Common myeloid progenitor, CD34-positive (primary cell): ENCODE data around the gene IZUMO1.
A peak's percentile ranks its signal among the peaks of the same experiment; 100 is the strongest.
"Not testable (repeated sequence)": the region's sequence is repeated elsewhere in the genome, so short reads cannot be mapped to it uniquely, and the experiment has no call there.

Source experiments
- CTCF ChIA-PET: fragments of 350-600 bp; sonication (Branson Sonifier 250); formaldehyde crosslinking; loops from one replicate; lab custom pipeline; 2021; ENCODE audit warnings: antibody characterized with exemption; lab: Charles Lee
- POLR2A ChIA-PET: fragments of 350-600 bp; sonication (Branson Sonifier 250); formaldehyde crosslinking; loops from one replicate; lab custom pipeline; 2021; ENCODE audit warnings: antibody characterized with exemption; lab: Charles Lee
- DNase-seq, 3 donors: peaks; one replicate each; pipeline versions ENCODE4 v3.0.0 to v3.0.0-alpha.2; 2013
- H3K27ac ChIP-seq, 2 experiments: 1 replicate in 1 of 2; 2 replicates in 1 of 2; pipeline ENCODE4 v1.7.0; 2013; ENCODE audit warnings: inconsistent platforms in 2 of 2, low read length in 2 of 2, mild to moderate bottlenecking in 2 of 2, low read depth in 1 of 2, moderate library complexity in 1 of 2; ENCODE audit not compliant: severe bottlenecking in 2 of 2, insufficient read depth in 1 of 2, poor library complexity in 1 of 2
- H3K27me3 ChIP-seq, 5 experiments: replicated peaks in 2 of 5; 1 replicate in 3 of 5; 2 replicates in 2 of 5; pipeline versions ENCODE4 v1.6.1 to v1.7.0; 2013; ENCODE audit warnings: low read length in 4 of 5, mild to moderate bottlenecking in 2 of 5, moderate library complexity in 2 of 5, inconsistent platforms in 1 of 5; ENCODE audit not compliant: insufficient read depth in 5 of 5, control insufficient read depth in 4 of 5
- H3K36me3 ChIP-seq, 4 experiments: 1 replicate in 2 of 4; 2 replicates in 2 of 4; pipeline versions ENCODE4 v1.6.1 to v1.7.0; 2013; ENCODE audit warnings: low read length in 3 of 4, control low read depth in 1 of 4, mild to moderate bottlenecking in 1 of 4; ENCODE audit not compliant: control insufficient read depth in 4 of 4, insufficient read depth in 4 of 4
- H3K4me1 ChIP-seq, 4 experiments: 1 replicate in 3 of 4; 2 replicates in 1 of 4; pipeline versions ENCODE4 v1.6.1 to v1.7.1; 2013; ENCODE audit warnings: low read length in 3 of 4, mild to moderate bottlenecking in 3 of 4, control low read depth in 1 of 4, inconsistent platforms in 1 of 4, moderate library complexity in 1 of 4; ENCODE audit not compliant: control insufficient read depth in 4 of 4, insufficient read depth in 4 of 4; ENCODE audit errors: control extremely low read depth in 1 of 4
- H3K4me3 ChIP-seq, 7 experiments: 1 replicate in 4 of 7; 2 replicates in 3 of 7; pipeline versions ENCODE4 v1.5.1 to v1.7.0; 2013; ENCODE audit warnings: mild to moderate bottlenecking in 7 of 7, low read length in 6 of 7, moderate library complexity in 6 of 7, inconsistent platforms in 2 of 7, low read depth in 2 of 7, control low read depth in 1 of 7; ENCODE audit not compliant: insufficient read depth in 4 of 7, control insufficient read depth in 1 of 7; ENCODE audit errors: extremely low read depth in 1 of 7
- H3K9me3 ChIP-seq, 5 experiments: 1 replicate in 4 of 5; 2 replicates in 1 of 5; pipeline versions ENCODE4 v1.6.1 to v1.7.1; 2013; ENCODE audit warnings: low read length in 4 of 5, mild to moderate bottlenecking in 2 of 5, inconsistent platforms in 1 of 5, low read depth in 1 of 5, moderate library complexity in 1 of 5; ENCODE audit not compliant: control insufficient read depth in 4 of 5, insufficient read depth in 2 of 5; ENCODE audit errors: control extremely low read depth in 1 of 5
- WGBS: methylation state at CpG from one replicate; pipeline ENCODE4 v1.1.5; 2013; ENCODE audit not compliant: insufficient coverage; 5-methylcytosine and 5-hydroxymethylcytosine counted together

The IZUMO1 gene

DNA sequence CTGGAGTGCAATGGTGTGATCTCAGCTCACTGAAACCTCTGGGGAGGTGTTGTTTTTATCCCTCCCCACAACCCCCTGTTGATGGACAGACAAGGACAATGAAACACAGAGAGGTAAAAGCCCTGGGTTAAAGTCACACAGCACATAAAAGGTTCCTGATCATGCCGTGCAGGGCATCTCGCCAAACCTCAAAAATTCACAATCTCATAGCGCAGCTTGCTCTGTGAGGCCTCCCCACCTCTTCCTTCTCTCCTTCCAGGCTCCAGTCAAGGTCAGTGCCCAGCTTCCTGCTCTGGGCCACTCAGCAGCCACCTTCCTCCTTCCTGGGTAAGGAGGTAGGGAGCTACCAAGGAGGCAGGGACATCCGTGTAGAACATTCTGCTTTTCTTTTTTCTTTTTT lies 48.7 kb downstream of the IZUMO1 start:
- WGBS, result 4% methylated on average over 4 of the region's 4 CpGs
- peaks cover 0 to 5% (median 3%) of the 10 kb centered on the region in 4 experiments for H3K36me3 ChIP-seq
- POLR2A ChIA-PET, result interaction anchor here (0.6 to 0.9 kb wide), 3 partner anchors 27 to 400 kb away, joined by 3 to 7 read pairs (median 3); no protein-coding TSS in a partner anchor
- peak; percentile 67 to 86 (median 85) for DNase-seq
- H3K4me1 ChIP-seq, result peaks cover 0 to 26% (median 22%) of the 10 kb centered on the region in 4 experiments
- peak overlapping the region in 1 of 7 experiments; percentile 38 for H3K4me3 ChIP-seq
- H3K9me3 ChIP-seq, result no peaks in the 10 kb centered on the region
- H3K27me3 ChIP-seq, result no peaks in the 10 kb centered on the region
- H3K27ac ChIP-seq, result no peak overlapping the region
- CTCF ChIA-PET, result interaction anchor here (1.1 to 2.8 kb wide), 2 partner anchors 23 to 41 kb away, joined by 4 to 18 read pairs; no protein-coding TSS in a partner anchor

DNA sequence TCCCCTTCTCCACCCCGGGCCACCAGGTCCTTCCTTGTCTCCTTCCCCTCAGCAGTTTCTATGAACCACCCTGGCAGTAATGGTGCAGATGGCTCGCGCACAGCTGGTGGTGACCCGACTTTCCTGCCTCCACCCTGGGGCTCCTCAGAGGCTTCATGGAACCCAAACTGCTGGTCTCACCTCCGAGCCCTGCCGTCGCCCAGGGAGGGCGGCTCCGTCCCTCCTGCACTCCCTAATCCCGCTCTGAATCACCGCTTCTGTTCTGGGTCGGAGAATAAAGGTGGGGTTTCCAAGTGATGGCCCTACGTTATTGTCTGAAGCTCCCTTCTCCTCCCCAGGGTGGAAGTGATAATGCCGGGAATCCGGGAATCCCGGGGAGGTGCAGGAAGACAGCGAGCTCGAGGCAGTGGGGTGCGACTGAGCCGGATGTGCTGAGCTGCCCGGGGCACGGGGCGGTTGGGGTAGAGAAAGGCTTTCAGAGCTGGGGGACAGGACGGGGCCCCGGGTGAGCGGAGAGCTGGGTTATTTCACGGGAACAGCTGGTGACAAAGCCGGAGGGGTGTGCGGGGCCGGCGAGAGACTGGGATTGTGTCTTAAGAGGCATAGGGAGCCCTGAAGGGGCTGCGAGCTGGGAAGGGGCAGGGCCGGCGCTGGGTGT lies 50.2 kb downstream of the IZUMO1 start:
- ChIA-PET POLR2A (no interaction called here), CTCF (interaction anchor here (0.9 to 1.5 kb wide), 3 partner anchors 17 to 45 kb away, joined by 3 to 5 read pairs (median 4); no protein-coding TSS in a partner anchor)
- Histone ChIP-seq H3K36me3 (peaks cover 0 to 3% (median 1%) of the 10 kb centered on the region in 4 experiments), H3K9me3 (no peaks in the 10 kb centered on the region), H3K4me1 (peaks cover 0 to 26% (median 22%) of the 10 kb centered on the region in 4 experiments), H3K27ac (no peak overlapping the region), H3K4me3 (peak overlapping the region; percentile 33 to 82 (median 61)), H3K27me3 (no peaks in the 10 kb centered on the region)
- WGBS, result 3% methylated on average over 24 of the region's 34 CpGs
- peak in 2 of 3 donors; percentile 43 to 45 for DNase-seq

DNA sequence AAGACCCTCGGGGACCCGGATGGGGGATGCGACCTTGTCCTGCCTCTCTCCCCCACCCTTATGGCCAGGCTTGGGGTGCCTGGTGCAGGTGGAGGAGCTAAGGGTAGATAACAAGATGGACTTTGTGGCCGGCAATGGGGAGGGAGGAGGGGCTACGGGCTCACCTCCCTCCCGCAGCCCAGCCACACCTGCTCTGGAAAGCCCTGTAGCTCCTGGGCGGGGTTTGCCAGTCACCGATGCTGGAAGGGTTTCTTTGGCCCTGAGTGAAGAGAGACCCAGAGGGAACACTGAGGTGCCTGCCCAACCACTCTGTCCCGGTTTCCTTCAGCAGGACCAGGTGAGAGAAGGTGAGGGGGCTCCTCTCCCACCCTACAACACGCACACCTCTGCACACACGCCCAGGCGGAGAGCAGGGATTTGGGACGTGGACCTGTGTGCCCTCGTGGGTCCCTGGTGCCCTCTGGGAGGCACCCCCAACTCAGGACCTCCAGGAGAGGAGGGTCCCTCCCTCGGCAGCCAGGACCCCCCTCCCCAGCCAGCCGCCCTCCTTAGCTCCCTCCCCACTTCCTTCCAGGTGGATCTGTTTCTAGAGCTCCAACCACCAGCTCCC lies 50.9 kb downstream of the IZUMO1 start, which contains the start of gene FUT2:
FUT2 (plus strand) TSS at position 229 of the 610 bp plus-strand sequence. CDS start 6,986 bp downstream, outside the sequence.
- Histone ChIP-seq H3K27ac (no peak within 1 kb of the TSS), H3K27me3 (no peaks in the 10 kb centered on the region), H3K36me3 (peaks cover 0 to 3% (median 0%) of the 10 kb centered on the region in 4 experiments), H3K4me1 (peaks cover 0 to 26% (median 22%) of the 10 kb centered on the region in 4 experiments), H3K9me3 (no peaks in the 10 kb centered on the region), H3K4me3 (peak within 1 kb of the TSS; percentile 33 to 82 (median 61))
- WGBS, result 56% methylated on average over 8 of the region's 16 CpGs
- ChIA-PET CTCF (interaction anchor here (1.3 to 1.5 kb wide), 2 partner anchors 20 to 45 kb away, joined by 3 to 5 read pairs; no protein-coding TSS in a partner anchor), POLR2A (no interaction called here)
- no peak for DNase-seq

DNA sequence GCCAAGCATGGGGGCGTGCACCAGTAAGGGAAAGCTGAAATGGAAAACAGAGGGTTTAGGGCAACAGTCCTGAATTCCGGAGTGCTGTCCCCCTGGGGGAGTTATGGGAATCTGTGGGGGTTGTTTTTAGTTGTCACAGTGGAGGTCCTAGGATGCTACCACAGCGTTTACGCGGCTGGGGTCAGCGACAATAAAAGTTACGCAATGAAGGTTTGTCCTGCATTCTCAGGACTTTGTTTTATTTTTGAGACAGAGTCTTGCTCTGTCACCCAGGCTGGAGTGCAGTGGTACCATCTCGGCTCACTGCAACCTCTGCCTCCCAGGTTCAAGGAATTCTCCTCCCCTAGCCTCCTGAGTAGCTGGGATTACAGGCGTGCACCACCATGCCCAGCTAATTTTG lies 53.1 kb downstream of the IZUMO1 start:
- POLR2A ChIA-PET, H3K9me3 ChIP-seq, DNase-seq, H3K4me3 ChIP-seq, H3K27me3 ChIP-seq, H3K27ac ChIP-seq, H3K36me3 ChIP-seq: not testable (repeated sequence)
- CTCF ChIA-PET, result interaction anchor here (0.6 kb wide), 1 partner anchor 32 kb away, joined by 3 read pairs; no protein-coding TSS in a partner anchor
- peaks cover 0 to 26% (median 22%) of the 10 kb centered on the region in 4 experiments for H3K4me1 ChIP-seq
- 96% methylated on average over 7 of the region's 9 CpGs for WGBS
